Prostate gland (tissue), 2 donors: Measurements from ENCODE around the gene SCARB1.

ENCODE experiments used
- POLR2A ChIP-seq: fragments of 450-650 bp; IDR thresholded peaks from one replicate; pipeline ENCODE4 v1.6.1; 2016; ENCODE audit warnings: antibody characterized with exemption, mild to moderate bottlenecking
- TF ChIP-seq, protein P1 (sequence below), 4 experiments: fragments of 200-600 bp in 2 of 4; fragments of 450-650 bp in 2 of 4; sonication (generic) in 2 of 4; IDR thresholded peaks; 1 replicate in 3 of 4; 2 replicates in 1 of 4; pipeline ENCODE4 v1.5.1; 2016 to 2019; ENCODE audit warnings: antibody characterized with exemption in 4 of 4, mild to moderate bottlenecking in 2 of 4, moderate library complexity in 2 of 4

DNA sequence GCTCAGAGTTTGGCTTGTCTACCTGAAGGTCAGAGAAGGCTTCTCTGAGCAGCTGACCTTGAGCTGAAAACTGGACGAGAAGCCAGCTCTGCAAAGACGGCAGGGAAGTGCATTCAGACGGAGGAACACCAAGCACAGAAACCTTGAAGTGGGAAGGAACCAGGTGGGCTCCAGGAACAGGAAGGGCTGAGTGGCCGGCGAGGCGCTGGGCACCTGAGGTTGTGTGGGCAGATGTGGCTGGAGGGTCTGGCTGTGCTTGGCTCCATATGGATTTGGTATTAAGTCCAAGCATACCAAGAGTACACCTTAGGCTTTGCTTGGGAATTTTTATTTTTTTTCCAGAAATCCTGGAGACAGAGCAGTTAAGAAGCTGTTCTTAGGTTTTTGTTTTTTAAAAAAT, 130.6 kb downstream of the SCARB1 start:
- TF ChIP-seq, protein P1, sequence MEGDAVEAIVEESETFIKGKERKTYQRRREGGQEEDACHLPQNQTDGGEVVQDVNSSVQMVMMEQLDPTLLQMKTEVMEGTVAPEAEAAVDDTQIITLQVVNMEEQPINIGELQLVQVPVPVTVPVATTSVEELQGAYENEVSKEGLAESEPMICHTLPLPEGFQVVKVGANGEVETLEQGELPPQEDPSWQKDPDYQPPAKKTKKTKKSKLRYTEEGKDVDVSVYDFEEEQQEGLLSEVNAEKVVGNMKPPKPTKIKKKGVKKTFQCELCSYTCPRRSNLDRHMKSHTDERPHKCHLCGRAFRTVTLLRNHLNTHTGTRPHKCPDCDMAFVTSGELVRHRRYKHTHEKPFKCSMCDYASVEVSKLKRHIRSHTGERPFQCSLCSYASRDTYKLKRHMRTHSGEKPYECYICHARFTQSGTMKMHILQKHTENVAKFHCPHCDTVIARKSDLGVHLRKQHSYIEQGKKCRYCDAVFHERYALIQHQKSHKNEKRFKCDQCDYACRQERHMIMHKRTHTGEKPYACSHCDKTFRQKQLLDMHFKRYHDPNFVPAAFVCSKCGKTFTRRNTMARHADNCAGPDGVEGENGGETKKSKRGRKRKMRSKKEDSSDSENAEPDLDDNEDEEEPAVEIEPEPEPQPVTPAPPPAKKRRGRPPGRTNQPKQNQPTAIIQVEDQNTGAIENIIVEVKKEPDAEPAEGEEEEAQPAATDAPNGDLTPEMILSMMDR (IDR thresholded peaks at IDR 0.05), result no peak
- no peak for TF ChIP-seq POLR2A
